GM12878 (cell line): ENCODE data around the gene GRIN2C. TPM values are rescaled to one million over a fixed set of nuclear protein-coding genes. Genes with fewer than 3 reads are reported as not detected.

Source experiments
- CBX5 ChIP-seq: sonication (generic); IDR thresholded peaks from 2 replicates; pipeline ENCODE4 v1.6.1; 2016; ENCODE audit warnings: low read depth, moderate library complexity, mild to moderate bottlenecking, inconsistent platforms
- HDGF ChIP-seq: fragments of 450-650 bp; IDR thresholded peaks from 2 replicates; pipeline ENCODE4 v1.6.1; 2016; ENCODE audit warnings: antibody characterized with exemption
- MYC ChIP-seq: IDR thresholded peaks from 2 replicates; pipeline ENCODE4 v1.6.1; 2011; ENCODE audit warnings: mild to moderate bottlenecking, low read length, moderate library complexity, inconsistent platforms; ENCODE audit not compliant: insufficient read depth, insufficient replicate concordance, insufficient read length, severe bottlenecking
- POLR2AphosphoS5 ChIP-seq: IDR thresholded peaks from 2 replicates; pipeline ENCODE4 v1.6.1; 2011; ENCODE audit warnings: mild to moderate bottlenecking, low read length, inconsistent platforms
- SIN3A ChIP-seq: IDR thresholded peaks from 2 replicates; pipeline ENCODE4 v1.6.1; 2012; ENCODE audit warnings: low read depth, low read length, improper control_type of control experiment
- polyA plus RNA-seq, 11 experiments: library from polyadenylated mRNA; depleted of rRNA in 4 of 11; unstranded in 6 of 11; stranded (reverse) in 5 of 11; fragments of >200 nt; fragmentation: Nextera tagmentation in 4 of 11; fragmentation: Illumina TruSeq in 1 of 11; extraction: Ambion mirVana in 4 of 11; extraction: Trizol in 1 of 11; gene quantifications; 1 replicate in 1 of 11; 2 replicates in 10 of 11; pipeline versions ENCODE4 v1.2.1 to v1.2.3, GENCODE V29; 2011 to 2016; ENCODE audit warnings: inconsistent platforms in 2 of 11, missing spikeins in 2 of 11, low read depth in 1 of 11
- total RNA-seq, 4 experiments: library from RNA; depleted of rRNA in 3 of 4; stranded (reverse); fragments of >200 nt in 3 of 4; fragmentation: Illumina TruSeq in 1 of 4; extraction: Trizol in 1 of 4; gene quantifications; 2 replicates each; pipeline versions ENCODE4 v1.2.1 to v1.2.3, GENCODE V29; 2013 to 2021
- TF ChIP-seq, protein P1 (sequence below): fragments of 450-650 bp; IDR thresholded peaks from 2 replicates; pipeline ENCODE4 v1.6.1; 2018; ENCODE audit warnings: mild to moderate bottlenecking, low read depth, moderate library complexity; ENCODE audit not compliant: partially characterized antibody
- TF ChIP-seq, protein P2 (sequence below): IDR thresholded peaks from 2 replicates; pipeline ENCODE4 v1.6.1; 2012; ENCODE audit warnings: improper control_type of control experiment, low read depth, low read length; ENCODE audit not compliant: insufficient replicate concordance
- TF ChIP-seq, protein P3 (sequence below): fragments of 450-650 bp; IDR thresholded peaks from 2 replicates; pipeline ENCODE4 v1.6.1; 2017; ENCODE audit warnings: borderline replicate concordance
- TF ChIP-seq, protein P4 (sequence below): fragments of 450-650 bp; IDR thresholded peaks from 2 replicates; pipeline ENCODE4 v1.6.1; 2017; ENCODE audit warnings: antibody characterized with exemption, mild to moderate bottlenecking, moderate library complexity
- TF ChIP-seq, protein P5 (sequence below): fragments of 150-350 bp; IDR thresholded peaks from 2 replicates; pipeline ENCODE4 v1.6.1; 2014; ENCODE audit warnings: mild to moderate bottlenecking, low read depth, low read length

GRIN2C gene
- total and polyA plus RNA-seq, 10 of the 15 experiments (the other 5 are each of a cell fraction or from before 2014, with no cell fraction given), result 0.01 to 0.20 (median 0.11) TPM; not detected in 2

DNA sequence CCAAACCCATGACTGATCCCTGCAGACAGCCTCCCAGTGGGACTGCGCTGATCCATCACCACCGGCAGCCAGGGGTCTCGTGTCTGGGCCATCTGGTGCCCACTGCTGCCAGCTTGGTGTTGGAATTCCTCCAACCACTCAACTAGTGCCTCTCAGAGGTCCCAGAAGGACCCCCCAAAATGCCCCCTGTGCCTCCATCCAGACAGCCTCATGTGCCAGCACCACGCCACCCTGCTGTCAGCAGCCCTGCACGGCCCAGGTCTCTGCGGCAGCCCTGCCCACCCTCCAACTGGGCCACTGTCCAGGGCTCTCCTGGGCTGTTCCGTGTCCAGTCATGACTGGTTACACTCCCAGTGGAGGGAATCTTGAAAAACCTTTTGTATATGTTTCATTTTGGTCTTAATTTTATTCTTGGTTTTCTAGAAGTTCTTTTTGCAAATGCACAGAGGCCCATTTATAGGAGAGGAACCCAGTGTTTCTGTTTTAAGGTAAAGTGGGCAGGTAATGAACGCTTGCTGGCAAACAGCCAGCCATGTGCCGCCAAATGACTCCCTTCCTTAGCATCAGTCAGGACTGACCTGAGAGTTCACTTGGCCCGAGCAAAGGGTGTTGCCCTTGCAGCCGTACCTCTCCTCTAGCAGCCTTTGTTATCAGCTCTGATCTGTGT is 34.6 kb downstream of the GRIN2C start (continued):
- TF ChIP-seq MYC (no peak), CBX5 (no peak), HDGF (no peak), POLR2AphosphoS5 (no peak), SIN3A (no peak)
- TF ChIP-seq, protein P1, sequence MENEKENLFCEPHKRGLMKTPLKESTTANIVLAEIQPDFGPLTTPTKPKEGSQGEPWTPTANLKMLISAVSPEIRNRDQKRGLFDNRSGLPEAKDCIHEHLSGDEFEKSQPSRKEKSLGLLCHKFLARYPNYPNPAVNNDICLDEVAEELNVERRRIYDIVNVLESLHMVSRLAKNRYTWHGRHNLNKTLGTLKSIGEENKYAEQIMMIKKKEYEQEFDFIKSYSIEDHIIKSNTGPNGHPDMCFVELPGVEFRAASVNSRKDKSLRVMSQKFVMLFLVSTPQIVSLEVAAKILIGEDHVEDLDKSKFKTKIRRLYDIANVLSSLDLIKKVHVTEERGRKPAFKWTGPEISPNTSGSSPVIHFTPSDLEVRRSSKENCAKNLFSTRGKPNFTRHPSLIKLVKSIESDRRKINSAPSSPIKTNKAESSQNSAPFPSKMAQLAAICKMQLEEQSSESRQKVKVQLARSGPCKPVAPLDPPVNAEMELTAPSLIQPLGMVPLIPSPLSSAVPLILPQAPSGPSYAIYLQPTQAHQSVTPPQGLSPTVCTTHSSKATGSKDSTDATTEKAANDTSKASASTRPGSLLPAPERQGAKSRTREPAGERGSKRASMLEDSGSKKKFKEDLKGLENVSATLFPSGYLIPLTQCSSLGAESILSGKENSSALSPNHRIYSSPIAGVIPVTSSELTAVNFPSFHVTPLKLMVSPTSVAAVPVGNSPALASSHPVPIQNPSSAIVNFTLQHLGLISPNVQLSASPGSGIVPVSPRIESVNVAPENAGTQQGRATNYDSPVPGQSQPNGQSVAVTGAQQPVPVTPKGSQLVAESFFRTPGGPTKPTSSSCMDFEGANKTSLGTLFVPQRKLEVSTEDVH, result no peak
- TF ChIP-seq, protein P2, sequence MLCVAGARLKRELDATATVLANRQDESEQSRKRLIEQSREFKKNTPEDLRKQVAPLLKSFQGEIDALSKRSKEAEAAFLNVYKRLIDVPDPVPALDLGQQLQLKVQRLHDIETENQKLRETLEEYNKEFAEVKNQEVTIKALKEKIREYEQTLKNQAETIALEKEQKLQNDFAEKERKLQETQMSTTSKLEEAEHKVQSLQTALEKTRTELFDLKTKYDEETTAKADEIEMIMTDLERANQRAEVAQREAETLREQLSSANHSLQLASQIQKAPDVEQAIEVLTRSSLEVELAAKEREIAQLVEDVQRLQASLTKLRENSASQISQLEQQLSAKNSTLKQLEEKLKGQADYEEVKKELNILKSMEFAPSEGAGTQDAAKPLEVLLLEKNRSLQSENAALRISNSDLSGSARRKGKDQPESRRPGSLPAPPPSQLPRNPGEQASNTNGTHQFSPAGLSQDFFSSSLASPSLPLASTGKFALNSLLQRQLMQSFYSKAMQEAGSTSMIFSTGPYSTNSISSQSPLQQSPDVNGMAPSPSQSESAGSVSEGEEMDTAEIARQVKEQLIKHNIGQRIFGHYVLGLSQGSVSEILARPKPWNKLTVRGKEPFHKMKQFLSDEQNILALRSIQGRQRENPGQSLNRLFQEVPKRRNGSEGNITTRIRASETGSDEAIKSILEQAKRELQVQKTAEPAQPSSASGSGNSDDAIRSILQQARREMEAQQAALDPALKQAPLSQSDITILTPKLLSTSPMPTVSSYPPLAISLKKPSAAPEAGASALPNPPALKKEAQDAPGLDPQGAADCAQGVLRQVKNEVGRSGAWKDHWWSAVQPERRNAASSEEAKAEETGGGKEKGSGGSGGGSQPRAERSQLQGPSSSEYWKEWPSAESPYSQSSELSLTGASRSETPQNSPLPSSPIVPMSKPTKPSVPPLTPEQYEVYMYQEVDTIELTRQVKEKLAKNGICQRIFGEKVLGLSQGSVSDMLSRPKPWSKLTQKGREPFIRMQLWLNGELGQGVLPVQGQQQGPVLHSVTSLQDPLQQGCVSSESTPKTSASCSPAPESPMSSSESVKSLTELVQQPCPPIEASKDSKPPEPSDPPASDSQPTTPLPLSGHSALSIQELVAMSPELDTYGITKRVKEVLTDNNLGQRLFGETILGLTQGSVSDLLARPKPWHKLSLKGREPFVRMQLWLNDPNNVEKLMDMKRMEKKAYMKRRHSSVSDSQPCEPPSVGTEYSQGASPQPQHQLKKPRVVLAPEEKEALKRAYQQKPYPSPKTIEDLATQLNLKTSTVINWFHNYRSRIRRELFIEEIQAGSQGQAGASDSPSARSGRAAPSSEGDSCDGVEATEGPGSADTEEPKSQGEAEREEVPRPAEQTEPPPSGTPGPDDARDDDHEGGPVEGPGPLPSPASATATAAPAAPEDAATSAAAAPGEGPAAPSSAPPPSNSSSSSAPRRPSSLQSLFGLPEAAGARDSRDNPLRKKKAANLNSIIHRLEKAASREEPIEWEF, result no peak
- TF ChIP-seq, protein P3, sequence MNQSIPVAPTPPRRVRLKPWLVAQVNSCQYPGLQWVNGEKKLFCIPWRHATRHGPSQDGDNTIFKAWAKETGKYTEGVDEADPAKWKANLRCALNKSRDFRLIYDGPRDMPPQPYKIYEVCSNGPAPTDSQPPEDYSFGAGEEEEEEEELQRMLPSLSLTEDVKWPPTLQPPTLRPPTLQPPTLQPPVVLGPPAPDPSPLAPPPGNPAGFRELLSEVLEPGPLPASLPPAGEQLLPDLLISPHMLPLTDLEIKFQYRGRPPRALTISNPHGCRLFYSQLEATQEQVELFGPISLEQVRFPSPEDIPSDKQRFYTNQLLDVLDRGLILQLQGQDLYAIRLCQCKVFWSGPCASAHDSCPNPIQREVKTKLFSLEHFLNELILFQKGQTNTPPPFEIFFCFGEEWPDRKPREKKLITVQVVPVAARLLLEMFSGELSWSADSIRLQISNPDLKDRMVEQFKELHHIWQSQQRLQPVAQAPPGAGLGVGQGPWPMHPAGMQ, result no peak
- TF ChIP-seq, protein P4, sequence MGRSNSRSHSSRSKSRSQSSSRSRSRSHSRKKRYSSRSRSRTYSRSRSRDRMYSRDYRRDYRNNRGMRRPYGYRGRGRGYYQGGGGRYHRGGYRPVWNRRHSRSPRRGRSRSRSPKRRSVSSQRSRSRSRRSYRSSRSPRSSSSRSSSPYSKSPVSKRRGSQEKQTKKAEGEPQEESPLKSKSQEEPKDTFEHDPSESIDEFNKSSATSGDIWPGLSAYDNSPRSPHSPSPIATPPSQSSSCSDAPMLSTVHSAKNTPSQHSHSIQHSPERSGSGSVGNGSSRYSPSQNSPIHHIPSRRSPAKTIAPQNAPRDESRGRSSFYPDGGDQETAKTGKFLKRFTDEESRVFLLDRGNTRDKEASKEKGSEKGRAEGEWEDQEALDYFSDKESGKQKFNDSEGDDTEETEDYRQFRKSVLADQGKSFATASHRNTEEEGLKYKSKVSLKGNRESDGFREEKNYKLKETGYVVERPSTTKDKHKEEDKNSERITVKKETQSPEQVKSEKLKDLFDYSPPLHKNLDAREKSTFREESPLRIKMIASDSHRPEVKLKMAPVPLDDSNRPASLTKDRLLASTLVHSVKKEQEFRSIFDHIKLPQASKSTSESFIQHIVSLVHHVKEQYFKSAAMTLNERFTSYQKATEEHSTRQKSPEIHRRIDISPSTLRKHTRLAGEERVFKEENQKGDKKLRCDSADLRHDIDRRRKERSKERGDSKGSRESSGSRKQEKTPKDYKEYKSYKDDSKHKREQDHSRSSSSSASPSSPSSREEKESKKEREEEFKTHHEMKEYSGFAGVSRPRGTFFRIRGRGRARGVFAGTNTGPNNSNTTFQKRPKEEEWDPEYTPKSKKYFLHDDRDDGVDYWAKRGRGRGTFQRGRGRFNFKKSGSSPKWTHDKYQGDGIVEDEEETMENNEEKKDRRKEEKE, result no peak
- TF ChIP-seq, protein P5, sequence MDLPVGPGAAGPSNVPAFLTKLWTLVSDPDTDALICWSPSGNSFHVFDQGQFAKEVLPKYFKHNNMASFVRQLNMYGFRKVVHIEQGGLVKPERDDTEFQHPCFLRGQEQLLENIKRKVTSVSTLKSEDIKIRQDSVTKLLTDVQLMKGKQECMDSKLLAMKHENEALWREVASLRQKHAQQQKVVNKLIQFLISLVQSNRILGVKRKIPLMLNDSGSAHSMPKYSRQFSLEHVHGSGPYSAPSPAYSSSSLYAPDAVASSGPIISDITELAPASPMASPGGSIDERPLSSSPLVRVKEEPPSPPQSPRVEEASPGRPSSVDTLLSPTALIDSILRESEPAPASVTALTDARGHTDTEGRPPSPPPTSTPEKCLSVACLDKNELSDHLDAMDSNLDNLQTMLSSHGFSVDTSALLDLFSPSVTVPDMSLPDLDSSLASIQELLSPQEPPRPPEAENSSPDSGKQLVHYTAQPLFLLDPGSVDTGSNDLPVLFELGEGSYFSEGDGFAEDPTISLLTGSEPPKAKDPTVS, result no peak
- TF ChIP-seq, all 136 proteins: peak for 0
